Thymus (tissue), 11 donors: ENCODE measurements around the gene TUBA1B. TPM values are rescaled to one million over a fixed set of nuclear protein-coding genes. Genes with fewer than 3 reads are reported as not detected.

Source experiments
- DNase-seq, 9 donors: peaks; one replicate each; pipeline ENCODE4 v3.0.0-alpha.2; 2013; ENCODE audit warnings: low spot score in 9 of 9, low read depth in 6 of 9, missing footprints in 1 of 9
- H3K27ac ChIP-seq, 2 donors: one replicate each; pipeline ENCODE4 v1.5.1; 2013; ENCODE audit warnings: control low read depth in 1 of 2, low read depth in 1 of 2, low read length in 1 of 2, mild to moderate bottlenecking in 1 of 2, moderate library complexity in 1 of 2
- H3K27me3 ChIP-seq, 2 donors: one replicate each; pipeline ENCODE4 v1.5.1; 2013; ENCODE audit warnings: low read length in 1 of 2; ENCODE audit not compliant: control insufficient read depth in 2 of 2, insufficient read depth in 1 of 2
- H3K36me3 ChIP-seq, 2 donors: one replicate each; pipeline ENCODE4 v1.5.1; 2013; ENCODE audit warnings: low read length in 1 of 2, mild to moderate bottlenecking in 1 of 2, moderate library complexity in 1 of 2; ENCODE audit not compliant: control insufficient read depth in 2 of 2, insufficient read depth in 2 of 2
- H3K4me1 ChIP-seq, 2 donors: one replicate each; pipeline ENCODE4 v1.5.1; 2013; ENCODE audit warnings: low read length in 2 of 2; ENCODE audit not compliant: control insufficient read depth in 2 of 2, insufficient read depth in 2 of 2
- H3K4me3 ChIP-seq, 2 donors: one replicate each; pipeline ENCODE4 v1.5.1; 2013; ENCODE audit warnings: low read length in 2 of 2, control low read depth in 1 of 2, mild to moderate bottlenecking in 1 of 2
- H3K9me3 ChIP-seq, 2 donors: one replicate each; pipeline ENCODE4 v1.5.1; 2013; ENCODE audit warnings: low read length in 1 of 2, mild to moderate bottlenecking in 1 of 2; ENCODE audit not compliant: control insufficient read depth in 2 of 2, insufficient read depth in 1 of 2
- WGBS: extraction: QIAGEN DNeasy Blood & Tissue Kit; methylation state at CpG from one replicate; pipeline ENCODE4 v1.1.7; 2013; 5-methylcytosine and 5-hydroxymethylcytosine counted together
- polyA plus RNA-seq: library from polyadenylated mRNA; stranded (reverse); fragments of 200-250 nt; gene quantifications from one replicate; pipeline ENCODE4 v1.2.3, GENCODE V29; 2013
- total RNA-seq: library from RNA; stranded (reverse); fragments of 120-200 nt; gene quantifications from one replicate; pipeline ENCODE4 v1.2.4, GENCODE V29; 2013
- donor health status: healthy.

Gene TUBA1B
- total and polyA plus RNA-seq, 2 donors: 285 to 2,059 TPM

DNA sequence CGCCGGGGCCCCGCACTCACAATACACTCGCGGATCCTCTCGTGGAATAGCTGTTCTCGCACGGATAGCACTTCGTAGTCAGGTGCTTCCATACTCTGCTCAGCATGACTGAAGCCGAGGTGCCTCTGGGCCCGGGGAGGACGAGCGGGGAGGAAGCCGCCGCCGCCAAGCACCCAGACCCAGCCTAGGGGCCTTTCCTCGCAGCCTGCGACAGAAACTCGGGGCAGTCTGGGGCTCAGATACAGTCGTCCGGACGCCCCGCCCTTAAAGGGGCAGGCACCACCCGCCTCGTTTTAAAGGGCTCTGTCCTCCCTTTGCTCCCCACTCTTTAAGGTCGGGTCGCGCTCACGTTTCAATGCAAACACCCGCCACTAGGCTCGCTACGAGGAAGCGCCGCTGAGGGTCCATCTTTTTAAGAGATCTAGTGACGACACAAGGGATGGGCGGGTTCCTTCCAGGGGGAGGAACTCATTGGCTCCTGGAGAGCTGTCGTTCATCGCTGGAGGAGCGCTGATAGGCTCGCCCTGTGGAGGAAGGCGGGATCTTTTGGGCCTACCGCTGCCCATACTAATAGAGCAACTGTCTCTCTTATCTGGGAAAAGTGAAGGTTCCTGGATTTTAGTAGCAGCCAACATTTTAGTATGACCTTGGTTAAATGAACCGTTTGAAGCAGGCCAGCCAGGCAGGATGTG is 20.6 kb downstream of the TUBA1B start, which contains the start of gene LMBR1L:
Gene LMBR1L, minus strand, starts transcription at position 384 of the 692 bp plus-strand sequence. Its CDS starts 292 bp downstream, at position 92.
- peak; percentile 90 to 99 (median 96) for DNase-seq
- peaks cover 14 to 25% of the 10 kb centered on the region in 2 donors for H3K4me1 ChIP-seq
- WGBS: under 1% methylated on average over 43 of the region's 43 CpGs

DNA sequence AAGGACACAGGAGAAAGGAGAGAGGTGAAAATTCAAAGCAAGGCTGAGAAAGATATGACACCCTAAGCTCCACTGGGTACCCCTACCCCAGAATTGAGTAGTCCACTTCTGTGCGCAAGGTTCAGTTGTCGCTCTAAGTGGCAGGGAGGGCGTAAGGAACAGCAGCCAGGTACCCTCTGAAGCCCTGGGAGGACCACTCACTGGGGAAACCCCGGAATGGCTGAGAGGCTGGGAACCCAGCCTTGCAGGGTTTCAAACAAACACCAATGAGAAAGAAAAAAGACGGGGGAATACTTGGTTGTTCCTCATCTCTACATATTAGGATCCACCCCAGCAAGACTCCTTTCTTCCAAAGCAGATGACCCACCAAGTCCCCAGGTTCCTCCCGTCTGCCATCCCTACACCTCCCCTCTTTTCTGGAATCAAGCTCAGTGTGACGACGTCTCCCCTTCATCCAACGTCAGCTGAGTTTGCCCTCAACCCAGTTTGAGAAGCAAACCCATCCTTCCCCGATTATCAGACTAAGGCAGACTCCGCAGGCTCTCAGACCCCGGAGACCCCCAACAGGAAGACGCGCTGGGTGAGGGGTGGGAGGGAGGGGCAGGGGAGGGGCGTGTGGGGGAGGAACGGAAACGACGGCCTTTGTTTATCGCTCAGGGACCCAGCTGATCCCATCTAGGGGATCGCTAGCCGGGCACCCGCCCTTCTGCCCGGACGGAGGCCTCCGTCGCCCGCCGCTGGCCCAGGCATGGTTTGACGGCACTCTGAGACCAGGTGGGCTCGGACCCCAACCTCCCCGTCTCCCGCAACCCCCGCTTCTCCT is 21.3 kb downstream of the TUBA1B start:
- peak in 3 of 9 donors; percentile 58 to 75 (median 60) for DNase-seq
- 8% methylated on average over 33 of the region's 33 CpGs for WGBS

More for the DNA sequence above, 20.6 kb downstream of the TUBA1B start, which contains the start of gene LMBR1L:
- Histone ChIP-seq H3K27me3 (no peaks in the 10 kb centered on the region), H3K4me3 (peak within 1 kb of the TSS; percentile 91 to 100), H3K27ac (peak within 1 kb of the TSS; percentile 97), H3K36me3 (peaks cover 8 to 12% of the 10 kb centered on the region in 2 donors), H3K9me3 (peaks cover 0 to 4% of the 10 kb centered on the region in 2 donors)

DNA sequence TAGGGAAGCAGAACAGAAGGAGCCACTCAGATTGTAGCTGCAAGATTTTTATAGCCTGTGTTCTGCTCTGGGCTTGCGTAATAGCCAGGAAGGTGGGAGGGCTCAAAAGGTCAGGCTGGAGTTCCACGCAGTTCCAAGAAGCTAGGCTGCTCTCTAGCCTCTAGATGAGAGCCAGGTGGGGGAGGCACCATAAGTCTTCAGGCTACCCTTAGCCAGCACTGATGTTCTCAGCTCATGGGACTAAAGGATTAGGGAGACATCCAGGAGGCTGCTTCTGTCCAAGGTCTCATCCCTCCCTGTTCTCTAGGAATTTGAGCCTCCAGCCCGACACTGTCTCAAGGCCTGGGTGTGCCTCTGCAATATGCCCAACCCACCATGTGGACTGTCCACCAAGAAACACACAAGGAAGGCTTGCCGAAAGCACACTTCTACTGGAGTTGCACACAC is 22.2 kb downstream of the TUBA1B start:
- WGBS: 80% methylated on average over 4 of the region's 4 CpGs
- H3K4me3 ChIP-seq: peak overlapping the region; percentile 91 to 100
- H3K36me3 ChIP-seq: peaks cover 21 to 28% of the 10 kb centered on the region in 2 donors
- no peak for DNase-seq
- peak overlapping the region; percentile 21 to 97 for H3K27ac ChIP-seq
- H3K9me3 ChIP-seq: peaks cover 0 to 4% of the 10 kb centered on the region in 2 donors
- H3K27me3 ChIP-seq: no peaks in the 10 kb centered on the region
- peaks cover 14 to 25% of the 10 kb centered on the region in 2 donors for H3K4me1 ChIP-seq

More for the DNA sequence above, 21.3 kb downstream of the TUBA1B start:
- Histone ChIP-seq H3K4me1 (peaks cover 14 to 25% of the 10 kb centered on the region in 2 donors), H3K36me3 (peaks cover 12 to 19% of the 10 kb centered on the region in 2 donors), H3K4me3 (peak overlapping the region; percentile 91 to 100), H3K27me3 (no peaks in the 10 kb centered on the region), H3K9me3 (peaks cover 0 to 4% of the 10 kb centered on the region in 2 donors), H3K27ac (peak overlapping the region; percentile 97)

DNA sequence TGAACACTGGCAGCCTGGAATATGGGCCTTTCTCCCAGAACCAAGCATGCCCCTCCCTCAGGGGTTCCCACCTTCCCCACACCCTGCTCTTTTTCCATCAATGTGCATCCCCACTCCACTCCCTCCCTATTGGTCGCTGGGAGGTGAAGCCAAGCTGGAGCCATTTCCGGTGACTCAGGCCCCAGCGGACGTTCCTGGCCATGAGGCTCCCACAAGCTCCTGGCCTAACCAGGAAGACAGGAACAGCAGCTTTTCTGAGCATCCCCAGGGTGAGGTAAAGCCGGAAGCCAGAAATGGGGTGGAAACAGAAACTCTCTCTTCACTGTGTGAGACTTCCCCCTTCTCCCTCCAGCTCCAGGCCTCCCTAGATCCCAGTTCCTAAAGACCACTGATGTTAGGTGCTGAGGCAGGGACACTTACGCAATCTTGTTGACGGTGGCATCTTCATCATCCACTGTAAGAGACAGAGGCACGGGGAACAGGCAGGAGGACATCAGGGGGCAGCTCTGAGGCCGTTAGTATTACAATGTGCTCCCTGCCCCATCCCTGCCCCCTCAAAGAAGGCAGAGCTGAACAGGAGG is 25.6 kb downstream of the TUBA1B start:
- DNase-seq: no peak
- peaks cover 55 to 62% of the 10 kb centered on the region in 2 donors for H3K36me3 ChIP-seq
- H3K27me3 ChIP-seq: no peaks in the 10 kb centered on the region
- WGBS: 96% methylated on average over 9 of the region's 9 CpGs
- no peak overlapping the region for H3K4me3 ChIP-seq
- no peak overlapping the region for H3K27ac ChIP-seq
- peaks cover 0 to 1% of the 10 kb centered on the region in 2 donors for H3K9me3 ChIP-seq
- peaks cover 11 to 17% of the 10 kb centered on the region in 2 donors for H3K4me1 ChIP-seq

DNA sequence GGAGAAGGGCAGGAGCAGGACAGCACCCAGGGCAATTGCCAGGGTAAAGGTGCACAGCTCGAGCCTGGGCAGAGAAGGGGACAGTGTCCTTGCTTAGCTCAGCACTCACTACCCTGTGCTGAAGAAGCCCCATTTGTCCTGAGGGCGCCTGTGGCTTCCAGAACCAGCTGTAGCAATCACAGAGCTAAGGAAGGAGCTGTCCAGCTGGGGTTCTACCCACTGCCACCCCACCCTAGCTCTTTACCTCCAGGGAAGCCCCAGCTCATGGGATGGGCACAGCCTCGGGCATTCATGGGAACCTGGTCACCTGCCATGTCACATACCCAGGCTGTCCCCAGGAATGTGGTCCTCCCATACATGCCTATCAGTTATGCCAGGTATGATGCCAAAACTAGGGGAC is 26.4 kb downstream of the TUBA1B start:
- peaks cover 63 to 70% of the 10 kb centered on the region in 2 donors for H3K36me3 ChIP-seq
- H3K4me1 ChIP-seq: peaks cover 11 to 16% of the 10 kb centered on the region in 2 donors
- no peaks in the 10 kb centered on the region for H3K27me3 ChIP-seq
- 94% methylated on average over 3 of the region's 3 CpGs for WGBS
- no peaks in the 10 kb centered on the region for H3K9me3 ChIP-seq
- H3K27ac ChIP-seq: no peak overlapping the region
- no peak for DNase-seq
- H3K4me3 ChIP-seq: no peak overlapping the region

DNA sequence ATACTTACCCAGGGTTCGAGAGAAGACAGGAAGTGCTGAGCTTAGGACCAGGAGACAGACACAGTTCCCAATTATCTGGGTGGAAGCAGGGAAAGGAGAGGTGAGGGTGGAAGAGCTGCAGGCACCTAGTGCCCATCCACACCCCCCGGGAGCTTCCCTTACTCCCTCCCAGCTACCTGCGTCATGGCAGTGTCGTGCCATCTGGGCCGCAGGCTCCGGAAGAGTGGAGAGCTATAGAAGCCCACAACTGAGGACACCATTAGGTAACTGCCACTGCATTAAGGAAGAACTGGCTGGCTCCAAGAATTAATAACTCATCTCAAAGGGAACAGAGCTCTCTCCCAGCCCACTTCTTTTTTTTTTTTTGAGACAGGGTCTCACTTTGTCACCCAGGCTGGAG is 30.8 kb downstream of the TUBA1B start:
- H3K27ac ChIP-seq: no peak overlapping the region
- H3K9me3 ChIP-seq: no peaks in the 10 kb centered on the region
- WGBS: 97% methylated on average over 6 of the region's 6 CpGs
- H3K4me3 ChIP-seq: no peak overlapping the region
- peaks cover 76 to 84% of the 10 kb centered on the region in 2 donors for H3K36me3 ChIP-seq
- no peak for DNase-seq
- H3K4me1 ChIP-seq: no peaks in the 10 kb centered on the region
- H3K27me3 ChIP-seq: peaks cover 0 to 4% of the 10 kb centered on the region in 2 donors

DNA sequence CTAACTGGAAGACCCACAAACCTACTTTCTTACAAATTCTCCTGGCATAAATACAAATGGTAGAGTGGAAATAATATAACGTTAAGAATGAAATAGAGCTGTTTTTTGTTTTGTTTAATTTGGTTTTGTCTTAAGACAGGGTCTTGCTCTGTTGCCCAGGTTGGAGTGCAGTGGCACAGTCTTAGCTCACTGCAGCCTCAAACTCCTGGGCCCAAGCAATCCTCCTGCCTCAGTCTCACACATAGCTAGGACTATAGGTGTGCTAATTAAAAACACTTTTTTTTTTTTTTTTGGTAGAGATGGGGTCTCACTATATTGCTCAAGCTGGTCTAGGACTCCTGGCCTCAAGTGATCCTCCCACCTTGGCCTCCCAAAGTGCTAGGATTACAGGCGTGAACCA is 32.5 kb downstream of the TUBA1B start:
- no peak for DNase-seq
- no peak overlapping the region for H3K4me3 ChIP-seq
- 95% methylated on average over 2 of the region's 2 CpGs for WGBS
- H3K27me3 ChIP-seq: peaks cover 12 to 21% of the 10 kb centered on the region in 2 donors
- no peaks in the 10 kb centered on the region for H3K9me3 ChIP-seq
- H3K36me3 ChIP-seq: peaks cover 63 to 67% of the 10 kb centered on the region in 2 donors
- H3K27ac ChIP-seq: no peak overlapping the region
- peaks cover 7 to 11% of the 10 kb centered on the region in 2 donors for H3K4me1 ChIP-seq

DNA sequence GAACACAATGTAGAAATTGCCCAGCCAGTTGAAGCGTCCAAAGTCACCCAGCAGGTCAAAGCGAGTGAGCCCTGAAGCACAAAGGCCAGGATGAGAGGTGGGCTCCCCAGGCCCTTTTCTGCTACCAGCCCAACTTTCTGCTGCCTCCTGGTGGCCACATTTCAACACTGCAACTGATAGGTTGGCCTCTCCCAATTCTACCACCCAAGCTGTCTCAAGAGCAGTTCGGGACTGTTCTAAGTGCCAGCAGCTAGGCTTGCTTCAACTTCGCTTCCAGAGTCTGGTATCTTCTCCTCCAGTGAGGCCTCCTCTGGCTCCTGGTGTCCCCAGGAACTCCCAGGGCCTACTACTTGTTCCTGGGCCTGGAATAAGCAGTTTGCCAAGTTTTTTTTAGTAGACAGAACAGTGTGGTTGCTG is 33.2 kb downstream of the TUBA1B start:
- no peak overlapping the region for H3K4me3 ChIP-seq
- 88% methylated on average over 4 of the region's 4 CpGs for WGBS
- no peaks in the 10 kb centered on the region for H3K9me3 ChIP-seq
- H3K36me3 ChIP-seq: peaks cover 56 to 60% of the 10 kb centered on the region in 2 donors
- peaks cover 7 to 14% of the 10 kb centered on the region in 2 donors for H3K4me1 ChIP-seq
- H3K27me3 ChIP-seq: peaks cover 18 to 28% of the 10 kb centered on the region in 2 donors
- DNase-seq: peak in 3 of 9 donors; percentile 51 to 73 (median 69)
- H3K27ac ChIP-seq: no peak overlapping the region
